HTERT RPE-1 (cell line): ENCODE measurements around the gene CEP70.
"Not testable (repeated sequence)": the region's sequence is repeated elsewhere in the genome, so short reads cannot be mapped to it uniquely, and the experiment has no call there.

Experiments
- in situ Hi-C: fragments of 300-500 bp; cut with MboI; formaldehyde crosslinking; loops from 4 replicates; pipeline ENCODE4 v1.14.3; 2020; ENCODE audit warnings: low sequenced_read_pairs

Gene CEP70

GRCh38 chr3:138513090-138513843 lies 80.8 kb downstream of the CEP70 start:
- in situ Hi-C loops, result no loop called here

GRCh38 chr3:138511945-138512344 lies 82.1 kb downstream of the CEP70 start:
- in situ Hi-C loops, result no loop called here

GRCh38 chr3:138509586-138509985 lies 84.5 kb downstream of the CEP70 start:
- in situ Hi-C loops, result no loop called here

- in situ Hi-C loops, result no loop called here
These were observed 86.5 kb downstream of the CEP70 start for GRCh38 chr3:138507524-138507923.

- in situ Hi-C loops, result no loop called here
These were observed 95.1 kb downstream of the CEP70 start for GRCh38 chr3:138498991-138499390.

GRCh38 chr3:138497851-138498250 lies 96.2 kb downstream of the CEP70 start:
- in situ Hi-C loops, result no loop called here

- in situ Hi-C loops, result no loop called here
These were observed 97.0 kb downstream of the CEP70 start for GRCh38 chr3:138497021-138497420.

- in situ Hi-C loops, result no loop called here
These were observed 97.6 kb downstream of the CEP70 start for GRCh38 chr3:138496436-138496835.

- in situ Hi-C loops, result not testable (repeated sequence)
These were observed 98.4 kb downstream of the CEP70 start for GRCh38 chr3:138495638-138496037.

- in situ Hi-C loops, result no loop called here
These were observed 99.5 kb downstream of the CEP70 start for GRCh38 chr3:138494607-138494929.

GRCh38 chr3:138493804-138494606 lies 100.1 kb downstream of the CEP70 start:
- in situ Hi-C loops, result no loop called here

GRCh38 chr3:138492980-138493675 lies 100.9 kb downstream of the CEP70 start:
- in situ Hi-C loops, result no loop called here

GRCh38 chr3:138491971-138492370 lies 102.1 kb downstream of the CEP70 start:
- in situ Hi-C loops, result no loop called here

GRCh38 chr3:138486580-138486979 lies 107.5 kb downstream of the CEP70 start:
- in situ Hi-C loops, result not testable (repeated sequence)

- in situ Hi-C loops, result not testable (repeated sequence)
These were observed 109.4 kb downstream of the CEP70 start for GRCh38 chr3:138484672-138485071.

- in situ Hi-C loops, result no loop called here
These were observed 114.6 kb downstream of the CEP70 start for GRCh38 chr3:138479438-138479863.

GRCh38 chr3:138477801-138478200 lies 116.3 kb downstream of the CEP70 start:
- in situ Hi-C loops, result no loop called here

GRCh38 chr3:138477120-138477519 lies 116.9 kb downstream of the CEP70 start:
- in situ Hi-C loops, result no loop called here

- in situ Hi-C loops, result no loop called here
These were observed 117.5 kb downstream of the CEP70 start for GRCh38 chr3:138476526-138476925.

- in situ Hi-C loops, result no loop called here
These were observed 119.9 kb downstream of the CEP70 start for GRCh38 chr3:138474163-138474562.

- in situ Hi-C loops, result no loop called here
These were observed 120.7 kb downstream of the CEP70 start for GRCh38 chr3:138473391-138473790.
